ENCODE measurements around the gene DUSP28.

- no peak for TF ChIP-seq CTCF (IDR thresholded peaks at IDR 0.05; ENCODE audit: low read length)
- no peak for TF ChIP-seq EZH2 (IDR thresholded peaks at IDR 0.05; ENCODE audit: borderline replicate concordance, low read length)
These were observed 41.6 kb downstream of the DUSP28 start for GRCh38 chr2:240601831-240602160.

All from OCI-LY1 (cell line).